Activated CD4-positive, alpha-beta memory T cell treated with anti-CD3 and anti-CD28 coated beads, Interleukin-2, amount 10 ng/mL, durations not matched to agents 7 days and 5 days (primary cell): ENCODE measurements around the gene USP34. TPM values are rescaled to one million over a fixed set of nuclear protein-coding genes. Genes with fewer than 3 reads are reported as not detected.

ENCODE experiments used
- CTCF ChIA-PET: fragments of 350-600 bp; sonication (Branson Sonifier 250); formaldehyde crosslinking; loops from one replicate; lab custom pipeline; 2021; ENCODE audit warnings: antibody characterized with exemption, inconsistent platforms; lab: Charles Lee
- POLR2A ChIA-PET: fragments of 350-600 bp; sonication (Branson Sonifier 250); formaldehyde crosslinking; loops from one replicate; lab custom pipeline; 2021; ENCODE audit warnings: antibody characterized with exemption; lab: Charles Lee
- DNase-seq: peaks from one replicate; pipeline ENCODE4 v3.0.0-alpha.2; 2020
- H3K27ac Mint-ChIP-seq: one replicate; pipeline ENCODE4 v1.8.0; 2021; ENCODE audit warnings: mild to moderate bottlenecking, mixed read lengths
- H3K27me3 Mint-ChIP-seq: one replicate; pipeline ENCODE4 v1.8.0; 2021; ENCODE audit warnings: mixed read lengths
- H3K36me3 Mint-ChIP-seq: one replicate; pipeline ENCODE4 v1.8.0; 2021; ENCODE audit warnings: low read depth, mixed read lengths
- H3K4me1 Mint-ChIP-seq: one replicate; pipeline ENCODE4 v1.8.0; 2021; ENCODE audit warnings: mixed read lengths
- H3K4me3 Mint-ChIP-seq: one replicate; pipeline ENCODE4 v1.8.0; 2021; ENCODE audit warnings: mild to moderate bottlenecking, mixed read lengths
- H3K9me3 Mint-ChIP-seq: one replicate; pipeline ENCODE4 v1.8.0; 2021; ENCODE audit warnings: mixed read lengths
- total RNA-seq, 2 experiments: library from RNA; stranded (reverse); gene quantifications; one replicate each; pipeline ENCODE4 v1.2.3, GENCODE V29; 2021

USP34 gene
- total RNA-seq, 2 experiments from 2014 or later = 77.5 to 79.4 TPM

DNA sequence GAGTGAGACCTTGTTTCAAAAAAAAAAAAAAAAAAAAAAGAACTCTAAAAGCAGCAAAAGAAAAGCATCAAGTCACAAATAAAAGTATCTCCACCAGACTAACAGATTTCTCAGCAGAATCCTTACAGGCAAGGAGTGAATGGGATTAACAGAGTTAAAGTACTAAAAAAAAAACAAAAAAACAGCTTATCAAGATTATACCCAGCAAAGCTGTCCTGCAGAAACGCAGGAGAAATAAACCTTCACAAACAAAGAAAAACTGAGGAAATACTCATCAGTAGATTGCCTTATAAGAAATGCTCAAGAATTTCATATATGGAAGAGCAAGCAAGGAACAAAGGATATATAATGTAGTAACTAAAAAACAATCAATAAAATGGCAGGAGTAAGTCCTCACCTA is 35.6 kb downstream of the USP34 start:
- Mint-ChIP-seq H3K9me3 (peaks cover 12% of the 10 kb centered on the region), H3K27ac (no peak overlapping the region), H3K27me3 (no peaks in the 10 kb centered on the region), H3K4me3 (no peak overlapping the region), H3K36me3 (peaks cover 30% of the 10 kb centered on the region), H3K4me1 (peaks cover 31% of the 10 kb centered on the region)
- ChIA-PET CTCF (interaction anchor here (1.0 kb wide), 1 partner anchor 9 kb away, joined by 4 read pairs; no protein-coding TSS in a partner anchor), POLR2A (interaction anchor here (1.3 kb wide), 1 partner anchor 16 kb away, joined by 3 read pairs; no protein-coding TSS in a partner anchor)
- DNase-seq = no peak

DNA sequence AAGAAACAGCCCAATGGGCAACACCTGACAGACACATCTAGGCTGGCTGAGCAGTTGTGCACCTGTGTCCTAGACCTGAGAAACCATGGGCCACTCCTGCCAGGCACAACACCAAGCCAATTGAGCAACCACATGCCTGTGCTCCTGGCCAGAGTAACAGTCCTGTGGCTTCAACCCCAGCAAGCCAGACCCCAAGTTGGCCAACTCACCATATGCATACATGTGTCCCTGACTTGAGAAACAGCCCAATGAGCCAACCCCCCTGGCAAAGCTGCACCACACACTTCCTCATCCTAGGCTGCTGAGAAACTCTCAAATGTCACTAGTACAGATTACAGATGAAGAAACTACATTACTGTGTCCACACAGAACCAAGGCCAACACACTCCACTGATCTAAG is 36.6 kb downstream of the USP34 start:
- ChIA-PET CTCF (no interaction called here), POLR2A (no interaction called here)
- H3K27ac Mint-ChIP-seq = no peak overlapping the region
- H3K4me3 Mint-ChIP-seq = no peak overlapping the region
- H3K9me3 Mint-ChIP-seq = peaks cover 12% of the 10 kb centered on the region
- H3K36me3 Mint-ChIP-seq = peaks cover 26% of the 10 kb centered on the region
- no peaks in the 10 kb centered on the region for H3K27me3 Mint-ChIP-seq
- DNase-seq = no peak
- H3K4me1 Mint-ChIP-seq = peaks cover 28% of the 10 kb centered on the region

DNA sequence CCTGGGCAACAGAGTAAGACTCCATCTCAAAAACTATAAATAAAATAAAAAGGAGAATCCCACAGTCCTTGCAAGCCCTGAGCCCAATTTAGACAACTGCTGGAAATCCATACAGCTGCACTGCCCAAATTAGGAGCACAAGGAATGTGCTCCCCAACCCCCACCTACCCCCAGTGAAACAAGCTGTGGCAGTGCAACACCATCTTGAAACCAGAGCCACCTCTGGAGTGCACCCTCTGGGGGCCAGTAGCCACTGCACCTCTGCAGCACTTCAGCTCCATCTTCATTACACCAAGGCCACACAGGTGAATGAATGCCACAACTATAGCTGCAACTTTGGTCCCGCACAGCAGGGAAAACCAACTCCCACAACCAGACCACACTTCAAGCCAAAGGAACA is 37.3 kb downstream of the USP34 start:
- Mint-ChIP-seq H3K9me3 (peaks cover 10% of the 10 kb centered on the region), H3K27me3 (no peaks in the 10 kb centered on the region), H3K27ac (no peak overlapping the region), H3K4me3 (no peak overlapping the region), H3K4me1 (peaks cover 23% of the 10 kb centered on the region), H3K36me3 (peaks cover 21% of the 10 kb centered on the region)
- ChIA-PET CTCF (no interaction called here), POLR2A (no interaction called here)
- no peak for DNase-seq

DNA sequence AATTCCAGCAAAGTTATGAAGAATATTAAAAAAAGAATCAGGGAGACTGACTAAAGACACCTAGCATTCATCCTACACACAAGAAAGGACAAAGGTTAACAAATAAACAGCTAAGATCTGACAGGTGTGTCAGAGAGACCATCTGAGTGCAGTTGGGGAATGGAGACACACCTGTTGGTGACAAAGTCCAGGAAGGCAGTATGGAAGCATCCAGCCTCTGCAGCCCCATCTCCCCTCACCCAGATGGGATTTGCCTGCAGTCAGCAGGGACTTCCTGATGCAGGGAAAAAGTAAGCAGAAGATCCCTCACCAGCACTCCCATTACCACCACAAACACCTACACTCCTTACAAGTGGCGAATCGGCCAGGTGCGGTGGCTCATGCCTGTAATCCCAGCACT is 37.9 kb downstream of the USP34 start:
- POLR2A ChIA-PET = no interaction called here
- DNase-seq = no peak
- H3K4me1 Mint-ChIP-seq = peaks cover 20% of the 10 kb centered on the region
- H3K27ac Mint-ChIP-seq = no peak overlapping the region
- peaks cover 18% of the 10 kb centered on the region for H3K36me3 Mint-ChIP-seq
- H3K4me3 Mint-ChIP-seq = no peak overlapping the region
- CTCF ChIA-PET = interaction anchor here (1.0 kb wide), 1 partner anchor 13 kb away, joined by 3 read pairs; no protein-coding TSS in a partner anchor
- no peaks in the 10 kb centered on the region for H3K27me3 Mint-ChIP-seq
- peaks cover 9% of the 10 kb centered on the region for H3K9me3 Mint-ChIP-seq

DNA sequence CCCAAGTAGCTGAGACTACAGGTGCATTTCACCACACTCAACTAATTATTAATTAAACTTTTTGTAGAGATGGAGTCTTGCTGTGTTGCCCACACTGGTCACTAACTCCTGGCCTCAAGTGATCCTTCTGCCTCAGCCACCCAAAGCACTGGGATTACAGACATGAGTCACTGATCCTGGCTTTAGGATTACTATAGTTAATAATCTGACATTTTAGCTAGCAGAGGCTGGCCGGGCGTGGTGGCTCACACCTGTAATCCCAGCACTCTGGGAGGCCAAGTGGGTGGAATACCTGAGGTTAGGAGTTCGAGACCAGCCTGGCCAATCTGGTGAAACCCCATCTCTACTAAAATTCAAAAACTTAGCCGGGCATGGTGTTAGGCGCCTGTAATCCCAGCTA is 39.5 kb downstream of the USP34 start:
- no peaks in the 10 kb centered on the region for H3K9me3 Mint-ChIP-seq
- H3K4me3 Mint-ChIP-seq = no peak overlapping the region
- POLR2A ChIA-PET = no interaction called here
- peaks cover 20% of the 10 kb centered on the region for H3K4me1 Mint-ChIP-seq
- H3K27ac Mint-ChIP-seq = no peak overlapping the region
- H3K27me3 Mint-ChIP-seq = no peaks in the 10 kb centered on the region
- DNase-seq = no peak
- H3K36me3 Mint-ChIP-seq = peaks cover 6% of the 10 kb centered on the region
- CTCF ChIA-PET = interaction anchor here (1.3 to 1.4 kb wide), 2 partner anchors 11 to 12 kb away, joined by 3 to 5 read pairs; no protein-coding TSS in a partner anchor

DNA sequence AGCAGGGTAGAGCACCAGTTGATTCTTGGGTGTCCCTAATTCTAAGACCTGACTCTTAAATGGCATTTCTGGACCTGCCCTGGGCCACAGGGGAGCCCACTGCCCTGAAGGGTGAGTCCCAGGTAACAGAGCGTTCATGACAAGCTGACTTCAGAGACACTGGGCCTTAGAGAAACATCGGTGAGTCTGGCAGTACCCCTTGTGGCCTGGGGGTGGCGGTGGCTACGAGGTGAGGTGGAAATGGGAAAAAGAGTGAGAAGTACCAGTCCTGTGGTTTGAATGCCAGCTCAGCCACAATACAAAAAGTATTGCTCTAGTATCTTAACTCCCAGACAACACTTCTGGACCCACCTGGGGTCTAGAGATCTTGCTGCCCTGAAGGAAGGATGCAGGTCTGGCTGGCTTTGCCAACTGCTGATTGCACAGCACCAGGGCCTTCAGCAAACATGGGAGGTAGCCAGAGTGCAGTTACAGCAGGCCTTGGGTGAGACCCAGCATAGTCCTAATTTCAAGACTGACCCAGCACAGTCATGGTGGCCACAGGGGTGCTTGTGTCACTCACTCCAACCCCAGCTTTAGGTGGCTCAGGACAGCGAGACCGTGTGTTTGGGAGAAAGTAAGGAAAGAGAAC is 44.5 kb downstream of the USP34 start:
- peak; percentile 74 for DNase-seq
- CTCF ChIA-PET = interaction anchor here (0.8 to 3.2 kb wide), 30 partner anchors 9 to 291 kb away, joined by 3 to 22 read pairs (median 4); partner anchors contain the start of gene XPO1
- peaks cover 4% of the 10 kb centered on the region for H3K36me3 Mint-ChIP-seq
- no peaks in the 10 kb centered on the region for H3K27me3 Mint-ChIP-seq
- no peak overlapping the region for H3K4me3 Mint-ChIP-seq
- H3K9me3 Mint-ChIP-seq = no peaks in the 10 kb centered on the region
- POLR2A ChIA-PET = interaction anchor here (0.6 to 1.6 kb wide), 4 partner anchors 9 to 114 kb away, joined by 3 to 8 read pairs (median 4); no protein-coding TSS in a partner anchor
- H3K27ac Mint-ChIP-seq = no peak overlapping the region
- H3K4me1 Mint-ChIP-seq = peaks cover 40% of the 10 kb centered on the region

DNA sequence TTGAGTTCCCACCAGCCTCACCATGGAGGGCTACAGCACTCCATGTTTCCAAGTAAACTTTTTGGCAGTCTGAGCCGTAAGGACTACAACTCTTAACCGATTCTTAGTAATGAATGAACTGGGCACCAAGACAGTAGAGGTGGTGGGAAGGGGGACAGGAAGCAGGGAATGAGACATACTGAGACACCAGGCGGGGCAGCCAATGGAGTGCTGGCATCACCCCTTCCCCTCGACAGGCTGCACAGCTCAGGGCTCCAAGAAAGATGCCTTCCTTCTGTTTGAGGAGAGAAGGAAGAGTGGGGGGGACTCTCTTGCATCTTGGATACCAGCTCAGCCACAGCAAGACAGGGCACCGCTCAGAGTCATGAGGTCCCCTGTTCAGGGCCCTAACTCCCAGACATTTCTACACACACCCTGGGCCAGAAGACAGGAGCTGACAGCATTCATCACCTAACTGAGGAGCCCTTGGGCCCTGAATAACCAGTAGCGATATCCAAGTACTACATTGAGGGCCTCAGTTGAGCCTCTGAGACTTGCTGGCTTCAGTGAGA is 45.2 kb downstream of the USP34 start:
- H3K4me3 Mint-ChIP-seq = no peak overlapping the region
- no peaks in the 10 kb centered on the region for H3K9me3 Mint-ChIP-seq
- H3K4me1 Mint-ChIP-seq = peaks cover 43% of the 10 kb centered on the region
- CTCF ChIA-PET = interaction anchor here (0.8 to 3.2 kb wide), 30 partner anchors 8 to 290 kb away, joined by 3 to 22 read pairs (median 4); partner anchors contain the start of gene XPO1
- no peak for DNase-seq
- H3K36me3 Mint-ChIP-seq = peaks cover 4% of the 10 kb centered on the region
- H3K27ac Mint-ChIP-seq = peak overlapping the region; percentile 42
- H3K27me3 Mint-ChIP-seq = no peaks in the 10 kb centered on the region
- POLR2A ChIA-PET = interaction anchor here (0.6 to 1.6 kb wide), 4 partner anchors 8 to 115 kb away, joined by 3 to 8 read pairs (median 4); no protein-coding TSS in a partner anchor

DNA sequence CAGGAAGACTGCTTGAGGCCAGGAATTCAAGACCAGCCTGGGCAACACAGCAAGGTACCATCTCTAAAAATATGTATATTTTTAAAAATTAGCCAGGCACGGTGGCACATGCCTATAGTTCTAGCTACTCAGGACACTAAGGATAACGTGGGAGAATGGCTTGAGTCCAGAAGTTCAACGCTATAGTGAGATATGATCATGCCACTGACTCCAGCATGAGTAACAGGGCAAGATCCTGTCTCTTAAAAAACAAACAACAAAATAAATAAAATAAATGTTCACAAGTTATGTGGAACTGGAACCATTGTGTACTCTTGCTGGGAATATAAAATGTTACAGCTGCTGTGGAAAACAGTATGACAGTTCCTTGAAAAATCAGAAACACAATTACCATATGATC is 47.2 kb downstream of the USP34 start:
- Mint-ChIP-seq H3K4me3 (no peak overlapping the region), H3K9me3 (no peaks in the 10 kb centered on the region), H3K27ac (no peak overlapping the region), H3K4me1 (peaks cover 52% of the 10 kb centered on the region), H3K27me3 (no peaks in the 10 kb centered on the region), H3K36me3 (peaks cover 4% of the 10 kb centered on the region)
- DNase-seq = no peak
- CTCF ChIA-PET = no interaction called here
- POLR2A ChIA-PET = no interaction called here

DNA sequence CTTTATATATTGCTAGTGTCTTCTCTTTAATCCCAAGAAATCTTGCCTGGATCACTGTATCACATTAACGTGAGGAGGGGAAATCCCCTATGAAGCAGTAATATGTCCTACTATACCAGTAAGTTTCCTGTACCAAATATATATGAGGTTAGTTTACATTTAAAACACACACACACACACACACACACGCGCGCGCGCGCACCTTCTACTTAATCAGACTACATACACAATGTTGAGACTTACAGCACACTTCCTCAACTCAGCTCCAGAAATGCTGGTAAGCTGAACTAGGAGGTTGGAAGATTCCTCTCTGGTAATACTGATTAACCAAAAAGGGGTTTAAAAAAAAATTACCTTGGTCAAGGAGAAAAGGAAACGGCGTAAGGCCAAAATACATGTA is 49.3 kb downstream of the USP34 start:
- H3K4me1 Mint-ChIP-seq = peaks cover 48% of the 10 kb centered on the region
- H3K27me3 Mint-ChIP-seq = no peaks in the 10 kb centered on the region
- H3K36me3 Mint-ChIP-seq = peaks cover 4% of the 10 kb centered on the region
- DNase-seq = no peak
- ChIA-PET CTCF (interaction anchor here (1.1 to 1.3 kb wide), 2 partner anchors 9 to 10 kb away, joined by 4 to 5 read pairs; no protein-coding TSS in a partner anchor), POLR2A (interaction anchor here (0.9 kb wide), 1 partner anchor 15 kb away, joined by 3 read pairs; no protein-coding TSS in a partner anchor)
- H3K4me3 Mint-ChIP-seq = no peak overlapping the region
- H3K27ac Mint-ChIP-seq = no peak overlapping the region
- no peaks in the 10 kb centered on the region for H3K9me3 Mint-ChIP-seq

DNA sequence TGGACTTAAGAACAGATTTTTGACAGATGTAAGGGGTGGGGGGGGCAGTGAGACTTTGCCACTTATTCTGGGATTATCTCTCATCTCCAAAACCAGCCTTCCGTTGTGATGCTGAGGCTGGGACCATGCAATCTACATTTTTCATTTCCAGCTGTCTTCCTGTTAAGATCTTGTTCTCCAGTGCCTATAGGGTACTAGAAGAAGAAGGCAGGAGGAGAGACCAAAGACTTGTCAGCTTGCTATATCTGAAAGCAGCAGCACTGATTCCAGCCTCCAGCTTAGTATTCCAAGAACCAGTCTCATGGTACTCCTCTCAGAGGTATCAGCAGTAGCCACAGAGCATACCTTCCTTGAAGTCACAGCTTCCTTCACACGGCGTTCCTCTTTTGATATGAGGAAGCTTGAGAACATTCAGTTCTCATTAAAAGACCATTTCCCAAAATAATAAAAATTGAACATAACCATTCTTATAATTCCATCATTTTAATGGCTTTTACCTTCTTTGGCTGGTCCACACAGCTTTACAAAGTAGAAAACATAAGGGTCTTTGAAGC is 49.8 kb downstream of the USP34 start:
- peaks cover 43% of the 10 kb centered on the region for H3K4me1 Mint-ChIP-seq
- POLR2A ChIA-PET = interaction anchor here (0.9 kb wide), 1 partner anchor 14 kb away, joined by 3 read pairs; no protein-coding TSS in a partner anchor
- no peak for DNase-seq
- no peak overlapping the region for H3K4me3 Mint-ChIP-seq
- H3K9me3 Mint-ChIP-seq = no peaks in the 10 kb centered on the region
- CTCF ChIA-PET = interaction anchor here (1.0 to 1.6 kb wide), 5 partner anchors 8 to 238 kb away, joined by 3 to 5 read pairs (median 4); no protein-coding TSS in a partner anchor
- no peaks in the 10 kb centered on the region for H3K27me3 Mint-ChIP-seq
- no peak overlapping the region for H3K27ac Mint-ChIP-seq
- peaks cover 4% of the 10 kb centered on the region for H3K36me3 Mint-ChIP-seq

DNA sequence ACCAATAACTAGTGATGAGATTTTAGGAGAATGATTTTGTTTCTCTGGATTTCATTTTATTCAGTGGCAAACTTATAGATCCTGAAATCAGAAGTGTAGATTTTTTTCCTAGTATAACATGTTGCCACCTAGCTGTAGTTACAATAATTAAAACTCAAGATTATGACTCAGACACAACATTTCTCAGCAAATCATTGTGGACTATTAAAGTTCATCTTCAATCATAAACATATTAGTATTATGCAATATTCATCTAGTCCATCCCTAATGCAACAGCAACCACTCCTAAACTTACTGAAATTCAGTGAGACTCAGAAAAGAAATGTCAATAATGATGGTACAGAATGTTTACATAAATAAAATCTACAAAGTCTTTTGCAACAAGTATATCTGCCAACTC is 51.3 kb downstream of the USP34 start:
- H3K27me3 Mint-ChIP-seq = no peaks in the 10 kb centered on the region
- peaks cover 33% of the 10 kb centered on the region for H3K4me1 Mint-ChIP-seq
- no peak overlapping the region for H3K27ac Mint-ChIP-seq
- POLR2A ChIA-PET = interaction anchor here (1.0 to 1.7 kb wide), 2 partner anchors 16 to 243 kb away, joined by 3 to 5 read pairs; no protein-coding TSS in a partner anchor
- DNase-seq = no peak
- no peaks in the 10 kb centered on the region for H3K9me3 Mint-ChIP-seq
- no peak overlapping the region for H3K4me3 Mint-ChIP-seq
- peaks cover 4% of the 10 kb centered on the region for H3K36me3 Mint-ChIP-seq
- CTCF ChIA-PET = interaction anchor here (0.5 to 4.6 kb wide), 8 partner anchors 8 to 239 kb away, joined by 3 to 22 read pairs (median 4); no protein-coding TSS in a partner anchor

DNA sequence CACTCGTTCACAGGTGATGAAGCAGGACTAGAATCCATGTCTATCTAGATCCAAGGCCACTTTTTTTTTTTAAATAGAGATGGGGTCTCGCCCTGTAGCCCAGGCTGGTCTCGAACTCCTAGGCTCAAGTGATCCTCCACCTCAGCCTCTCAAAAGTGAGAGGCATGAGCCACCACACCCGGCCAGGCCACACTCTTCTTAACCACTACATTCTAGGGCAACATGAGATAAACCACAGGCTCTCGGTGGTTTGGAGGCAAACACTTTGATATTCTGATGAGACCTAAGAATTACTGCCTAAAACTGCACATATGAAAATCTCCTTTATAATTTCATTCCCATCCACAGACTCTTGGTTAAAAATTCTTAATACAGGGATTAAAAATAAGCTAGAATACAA is 51.8 kb downstream of the USP34 start:
- POLR2A ChIA-PET = interaction anchor here (1.0 to 1.7 kb wide), 3 partner anchors 17 to 242 kb away, joined by 3 to 5 read pairs (median 4); no protein-coding TSS in a partner anchor
- Mint-ChIP-seq H3K4me3 (no peak overlapping the region), H3K9me3 (no peaks in the 10 kb centered on the region), H3K36me3 (peaks cover 8% of the 10 kb centered on the region), H3K27me3 (no peaks in the 10 kb centered on the region), H3K27ac (no peak overlapping the region), H3K4me1 (peaks cover 33% of the 10 kb centered on the region)
- CTCF ChIA-PET = interaction anchor here (0.6 to 4.6 kb wide), 7 partner anchors 8 to 142 kb away, joined by 3 to 22 read pairs (median 3); no protein-coding TSS in a partner anchor
- peak; percentile 55 for DNase-seq
